SIG-M5 treated with dmso at 0.1 percent for 504 hours (cell line): ENCODE measurements around the gene PVALEF.

Experiments used
- DNase-seq: peaks from one replicate; lab custom pipeline; 2025; ENCODE audit not compliant: unreplicated experiment; lab: John Stamatoyannopoulos, UW

Gene PVALEF

GRCh38 chr17:81160747-81161453 lies 4.4 kb upstream of the PVALEF start:
- DNase-seq, result no peak

- no peak for DNase-seq
Observed at GRCh38 chr17:81161536-81161935, 3.8 kb upstream of the PVALEF start.

- DNase-seq, result no peak
Observed at GRCh38 chr17:81161972-81162371, 3.3 kb upstream of the PVALEF start.

GRCh38 chr17:81162491-81162890 lies 2.8 kb upstream of the PVALEF start:
- DNase-seq, result no peak

GRCh38 chr17:81163051-81163695 lies 2.1 kb upstream of the PVALEF start:
- DNase-seq, result no peak

GRCh38 chr17:81163703-81164370 lies 1.5 kb upstream of the PVALEF start:
- no peak for DNase-seq

GRCh38 chr17:81164371-81165245 lies 699 bp upstream of the PVALEF start:
- DNase-seq, result no peak

GRCh38 chr17:81166033-81166492 lies 756 bp downstream of the PVALEF start, which contains the start of gene AATK:
Gene AATK, minus strand, starts transcription at chr17:81166221. Its CDS starts 229 bp downstream, at chr17:81165992.
- DNase-seq, result no peak

- no peak for DNase-seq
Observed at GRCh38 chr17:81167194-81167524, 1.9 kb downstream of the PVALEF start.

GRCh38 chr17:81167638-81168037 lies 2.3 kb downstream of the PVALEF start:
- no peak for DNase-seq

GRCh38 chr17:81169870-81170309 lies 4.6 kb downstream of the PVALEF start:
- DNase-seq, result no peak

GRCh38 chr17:81170727-81171494 lies 5.6 kb downstream of the PVALEF start:
- DNase-seq, result no peak

- DNase-seq, result no peak
Observed at GRCh38 chr17:81171941-81172340, 6.6 kb downstream of the PVALEF start.

- DNase-seq, result no peak
Observed at GRCh38 chr17:81173052-81173761, 7.9 kb downstream of the PVALEF start.

- no peak for DNase-seq
Observed at GRCh38 chr17:81173762-81174155, 8.5 kb downstream of the PVALEF start.

- no peak for DNase-seq
Observed at GRCh38 chr17:81176666-81177065, 11.4 kb downstream of the PVALEF start.

- DNase-seq, result no peak
Observed at GRCh38 chr17:81178136-81179091, 13.1 kb downstream of the PVALEF start.

GRCh38 chr17:81179220-81179619 lies 13.9 kb downstream of the PVALEF start:
- DNase-seq, result no peak

GRCh38 chr17:81179861-81180260 lies 14.6 kb downstream of the PVALEF start:
- DNase-seq, result no peak
